K562 (cell line): ENCODE measurements around the gene GPR153. TPM values are rescaled to one million over a fixed set of nuclear protein-coding genes. Genes with fewer than 3 reads are reported as not detected.
A peak's percentile ranks its signal among the peaks of the same experiment; 100 is the strongest.

Source experiments
- ATAC-seq: fragments of 200-7000 bp; cut with Tn5 transposase; 3 replicates; pipeline ENCODE4 v1.9.1; 2020; ENCODE audit warnings: moderate library complexity
- BruUV-seq: library from RNA; stranded (reverse); fragments of 400-500 nt; replicated peaks from 2 replicates; lab custom pipeline; 2021; lab: Mats Ljungman, UMichigan
- CTCF ChIA-PET: fragments of 300-600 bp; formaldehyde crosslinking; extraction: SDS; loops from one replicate; lab custom pipeline; 2021; ENCODE audit warnings: low intra/inter-chr PET ratio; lab: Yijun Ruan, JAX
- POLR2A ChIA-PET: fragments of 300-600, 350-650 bp; sonication (Branson Sonifier 250); formaldehyde crosslinking; extraction: SDS; loops from one replicate; lab custom pipeline; 2021; ENCODE audit warnings: antibody characterized with exemption, inconsistent platforms; lab: Yijun Ruan, JAX
- DNase-seq, 4 experiments: peaks; one replicate each; pipeline versions ENCODE4 v3.0.0 to v3.0.0-alpha.2; 2011 to 2018; ENCODE audit warnings: low spot score in 3 of 4, mixed read lengths in 3 of 4; ENCODE audit errors: extremely low read depth in 1 of 4
- FAIRE-seq: peaks from 2 replicates; lab custom pipeline; 2011; peaks lifted over from hg19 to GRCh38; lab: Jason Lieb, UNC
- H2AFZ ChIP-seq: 2 replicates; pipeline ENCODE4 v1.6.0; 2011; ENCODE audit warnings: low read depth, low read length, control low read depth, inconsistent platforms
- H3K27ac ChIP-seq: fragments of 200-600 bp; 3 replicates; pipeline ENCODE4 v1.8.0; 2011; ENCODE audit warnings: low read depth, mild to moderate bottlenecking, control low read depth, inconsistent platforms, low read length, moderate library complexity, mixed read lengths; ENCODE audit errors: extremely low read depth
- H3K27me3 ChIP-seq, 2 experiments: fragments of 300-600 bp in 1 of 2; 2 replicates in 1 of 2; 3 replicates in 1 of 2; pipeline versions ENCODE4 v1.6.0 to v1.8.0; 2011; ENCODE audit warnings: inconsistent platforms in 2 of 2, low read length in 2 of 2, mild to moderate bottlenecking in 1 of 2, mixed read lengths in 1 of 2, moderate library complexity in 1 of 2; ENCODE audit not compliant: control insufficient read depth in 2 of 2, insufficient read depth in 2 of 2
- H3K36me3 ChIP-seq: fragments of 300-600 bp; 3 replicates; pipeline ENCODE4 v1.8.0; 2011; ENCODE audit warnings: mild to moderate bottlenecking, low read length, inconsistent platforms; ENCODE audit not compliant: control insufficient read depth, insufficient read depth
- H3K4me1 ChIP-seq, 2 experiments: fragments of 200-600 bp in 1 of 2; replicated peaks in 1 of 2; 2 replicates in 1 of 2; 3 replicates in 1 of 2; pipeline versions ENCODE4 v1.5.1 to v1.8.0; 2011; ENCODE audit warnings: inconsistent platforms in 2 of 2, low read length in 2 of 2, mild to moderate bottlenecking in 1 of 2, mixed read lengths in 1 of 2, moderate library complexity in 1 of 2; ENCODE audit not compliant: control insufficient read depth in 2 of 2, insufficient read depth in 2 of 2
- H3K4me2 ChIP-seq: 2 replicates; pipeline ENCODE4 v1.6.1; 2011; ENCODE audit warnings: low read length, control low read depth, inconsistent platforms, mixed read lengths; ENCODE audit not compliant: insufficient read depth
- H3K4me3 ChIP-seq: fragments of 200-600 bp; sonication (generic), shearing (Covaris generic); 2 replicates; pipeline ENCODE4 v1.5.1; 2016; ENCODE audit warnings: control low read depth, inconsistent platforms
- H3K79me2 ChIP-seq: fragments of 200-600 bp; 3 replicates; pipeline ENCODE4 v1.8.0; 2011; ENCODE audit warnings: low read length, inconsistent platforms; ENCODE audit not compliant: control insufficient read depth, insufficient read depth
- H3K9ac ChIP-seq, 2 experiments: 2 replicates each; pipeline versions ENCODE4 v1.6.0 to v1.6.1; 2011; ENCODE audit warnings: low read depth in 2 of 2, low read length in 2 of 2, control low read depth in 1 of 2, inconsistent platforms in 1 of 2, mild to moderate bottlenecking in 1 of 2, mixed read lengths in 1 of 2; ENCODE audit not compliant: insufficient read depth in 1 of 2
- H3K9me1 ChIP-seq: one replicate; pipeline ENCODE4 v1.6.0; 2011; ENCODE audit warnings: inconsistent platforms, mild to moderate bottlenecking, low read length, moderate library complexity; ENCODE audit not compliant: control insufficient read depth, insufficient read depth
- H3K9me3 ChIP-seq: replicated peaks from 2 replicates; pipeline ENCODE4 v1.5.1; 2011; ENCODE audit warnings: low read depth, low read length, inconsistent platforms; ENCODE audit not compliant: control insufficient read depth, insufficient read depth
- H4K20me1 ChIP-seq: replicated peaks from 2 replicates; pipeline ENCODE4 v1.6.1; 2011; ENCODE audit warnings: low read length, inconsistent platforms, mixed read lengths; ENCODE audit not compliant: control insufficient read depth, insufficient read depth
- NCOA6 ChIP-seq: fragments of 450-650 bp; IDR thresholded peaks from 2 replicates; pipeline ENCODE4 v1.6.1; 2017; ENCODE audit warnings: mild to moderate bottlenecking
- RBM15 ChIP-seq: fragments of 200-400 bp; formaldehyde crosslinking; IDR thresholded peaks from 2 replicates; pipeline ENCODE4 v1.6.1; 2018; ENCODE audit warnings: mild to moderate bottlenecking, low read length, moderate library complexity; ENCODE audit not compliant: insufficient read depth
- TCF15 ChIP-seq: fragments of 250-450 bp; sonication (Bioruptor Pico); IDR thresholded peaks from 2 replicates; pipeline ENCODE4 v1.8.0; 2022; ENCODE audit warnings: moderate library complexity, mild to moderate bottlenecking, inconsistent platforms
- TFAM ChIP-seq: fragments of 250-450 bp; sonication (Bioruptor Pico); conservative IDR thresholded peaks from 2 replicates; pipeline ENCODE4 v1.5.0; 2021; ENCODE audit warnings: mild to moderate bottlenecking, moderate library complexity
- ZNF586 ChIP-seq: fragments of 450-650 bp; formaldehyde crosslinking; conservative IDR thresholded peaks from 2 replicates; pipeline ENCODE4 v1.4.0; 2020; ENCODE audit warnings: mild to moderate bottlenecking, moderate library complexity
- WGBS: fragments of 100-300 bp; shearing (Covaris generic); methylation state at CpG from one replicate; pipeline ENCODE4 v1.1.6; 2016; ENCODE audit warnings: low coverage, mixed read lengths; ENCODE audit not compliant: insufficient coverage; ENCODE audit errors: missing lambda C conversion rate; 5-methylcytosine and 5-hydroxymethylcytosine counted together
- in situ Hi-C: fragments of 300-500 bp; cut with MboI; formaldehyde crosslinking; loops from 4 replicates; pipeline ENCODE4 v1.15.0; 2018; ENCODE audit warnings: inconsistent platforms, mixed read lengths
- intact Hi-C: fragments of 100-400 bp; cut with micrococcal nuclease; formaldehyde crosslinking; loops from 2 replicates; pipeline ENCODE4 v1.14.2; 2022
- polyA plus RNA-seq, 8 experiments: library from polyadenylated mRNA; depleted of rRNA in 4 of 8; stranded (reverse) in 5 of 8; unstranded in 3 of 8; fragments of >200 nt; fragmentation: Nextera tagmentation in 2 of 8; fragmentation: Illumina TruSeq in 1 of 8; extraction: Ambion mirVana in 2 of 8; extraction: Trizol in 1 of 8; gene quantifications; 2 replicates each; pipeline versions ENCODE4 v1.2.1 to v1.2.3, GENCODE V29; 2011 to 2014; ENCODE audit warnings: inconsistent platforms in 1 of 8, missing spikeins in 1 of 8
- total RNA-seq, 7 experiments: library from RNA; depleted of rRNA in 6 of 7; stranded (reverse); fragments of >200 nt in 6 of 7; fragmentation: Illumina TruSeq in 2 of 7; extraction: Trizol in 2 of 7; gene quantifications; 2 replicates each; pipeline versions ENCODE4 v1.2.1 to v1.2.3, GENCODE V29; 2011 to 2021; ENCODE audit warnings: low replicate concordance in 1 of 7

The GPR153 gene
- total and polyA plus RNA-seq, 9 of the 15 experiments (the other 6 are each of a cell fraction or from before 2014, with no cell fraction given): 0.01 to 1.5 (median 0.51) TPM

DNA sequence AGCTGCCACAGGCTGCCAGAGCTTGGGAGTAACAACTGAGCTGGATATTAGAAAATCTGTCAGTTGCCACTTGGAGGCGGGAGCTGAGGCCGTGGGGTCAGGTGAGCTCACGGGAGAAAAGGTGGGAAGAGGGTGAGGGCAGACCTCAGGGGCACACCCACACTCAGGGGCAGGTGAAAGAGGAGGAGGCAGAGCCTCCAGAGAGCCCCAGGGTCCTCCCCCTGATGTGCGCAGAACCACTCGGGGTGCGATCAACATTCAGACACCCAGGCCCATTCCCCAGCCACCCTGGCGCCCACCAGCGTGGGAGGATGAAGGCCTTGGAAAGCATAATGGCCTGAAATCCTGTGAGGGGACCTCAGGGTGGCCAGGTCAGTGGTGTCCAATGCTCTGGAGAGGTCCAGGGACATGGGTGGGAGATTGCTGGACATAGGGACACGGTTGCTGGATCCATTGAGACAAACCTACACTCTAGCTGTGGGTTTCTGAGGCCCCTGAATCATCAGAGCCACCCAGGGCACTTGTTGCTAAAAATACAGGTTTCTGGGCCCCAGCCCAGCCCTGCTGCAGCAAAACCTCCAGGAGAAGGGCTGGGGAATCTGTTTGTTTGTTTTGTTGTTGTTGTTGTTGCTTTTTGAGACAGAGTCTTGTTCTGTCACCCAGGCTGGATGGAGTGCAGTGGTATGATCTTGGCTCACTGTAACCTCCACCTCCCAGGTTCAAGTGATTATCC lies 49.4 kb upstream of the GPR153 start:
- H3K27me3 ChIP-seq: no peaks in the 10 kb centered on the region
- no peak overlapping the region for H3K4me3 ChIP-seq
- peaks cover 11 to 19% of the 10 kb centered on the region in 2 experiments for H3K4me1 ChIP-seq
- no TSS peak for BruUV-seq
- peaks cover 2% of the 10 kb centered on the region for H3K9me1 ChIP-seq
- no peak for DNase-seq
- ChIA-PET CTCF (no interaction called here), POLR2A (interaction anchor here (0.8 to 1.1 kb wide), 2 partner anchors 10 to 81 kb away, joined by 3 to 4 read pairs; no protein-coding TSS in a partner anchor)
- H3K9me3 ChIP-seq: 0 out of 2 replicates have a peak, but pooled peaks cover 2% of the 10 kb centered on the region
- no peak for ATAC-seq
- intact Hi-C loops: no loop called here
- no peaks in the 10 kb centered on the region for H3K36me3 ChIP-seq
- H3K9ac ChIP-seq: peak overlapping the region in 1 of 2 experiments; percentile 69; a peak in 1 of 4 replicates
- TF ChIP-seq NCOA6 (no peak), RBM15 (no peak), TCF15 (no peak), ZNF586 (no peak), TFAM (CRISPR knock-in tag) (no peak)
- H3K4me2 ChIP-seq: no peak overlapping the region
- no peaks in the 10 kb centered on the region; the same call in 1 of the 2 replicates for H4K20me1 ChIP-seq
- no peak overlapping the region for H2AFZ ChIP-seq
- in situ Hi-C loops: no loop called here
- no peak overlapping the region for H3K27ac ChIP-seq
- 76% methylated on average over 8 of the region's 9 CpGs for WGBS
- no peaks in the 10 kb centered on the region for H3K79me2 ChIP-seq
- FAIRE-seq: peak; percentile 11
